ENCODE measurements around the gene GLI3.

Gene GLI3

DNA sequence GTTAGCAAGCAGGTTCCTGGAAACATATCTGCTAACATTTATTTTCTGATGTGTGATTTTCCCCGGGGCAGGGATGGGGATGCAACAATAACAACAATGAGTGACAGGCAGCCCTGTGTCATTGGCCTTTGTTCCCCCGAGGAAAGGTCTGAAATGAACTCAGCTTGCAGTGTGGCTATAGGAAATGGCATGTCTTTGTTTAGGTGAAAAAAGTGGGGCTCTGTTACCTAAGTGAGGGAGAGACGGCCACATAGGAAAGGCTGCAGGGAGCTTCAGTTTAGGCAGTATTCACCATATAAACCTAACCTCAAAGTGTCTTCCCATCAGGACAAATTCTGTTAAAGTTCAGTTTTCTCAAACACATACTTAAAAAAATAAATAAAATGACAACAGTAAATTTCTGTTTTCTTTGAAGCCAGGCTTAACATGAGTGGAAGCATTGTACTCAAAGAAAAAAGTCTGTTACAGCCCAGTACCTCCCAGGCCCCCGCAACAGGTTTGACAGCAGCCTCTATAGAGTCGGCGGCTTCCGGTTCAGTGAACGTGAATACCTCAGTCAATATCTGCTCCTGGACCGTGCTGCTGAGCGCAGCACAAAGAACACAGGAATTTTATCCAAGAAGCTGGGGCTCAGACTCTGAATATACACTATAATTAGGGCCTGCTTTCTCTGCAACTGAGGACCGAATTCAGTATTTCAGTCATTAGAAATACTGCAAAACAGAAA is 168.3 kb downstream of the GLI3 start:
- DNase-seq (ENCODE audit: low spot score) (no peak), ATAC-seq (ENCODE audit: low read depth) (no peak)
- no peaks in the 10 kb centered on the region for H3K27me3 ChIP-seq (ENCODE audit: insufficient read depth, poor library complexity, severe bottlenecking)
- H3K9me3 ChIP-seq (ENCODE audit: severe bottlenecking), result no peaks in the 10 kb centered on the region
- peaks cover 36% of the 10 kb centered on the region for H3K4me1 ChIP-seq (ENCODE audit: insufficient read depth, poor library complexity, severe bottlenecking)
- no peaks in the 10 kb centered on the region for H3K36me3 ChIP-seq (ENCODE audit: low read depth)
- H3K4me3 ChIP-seq (ENCODE audit: severe bottlenecking), result no peak overlapping the region
- H3K27ac ChIP-seq (ENCODE audit: poor library complexity, severe bottlenecking), result no peak overlapping the region
- TF ChIP-seq, protein P1, sequence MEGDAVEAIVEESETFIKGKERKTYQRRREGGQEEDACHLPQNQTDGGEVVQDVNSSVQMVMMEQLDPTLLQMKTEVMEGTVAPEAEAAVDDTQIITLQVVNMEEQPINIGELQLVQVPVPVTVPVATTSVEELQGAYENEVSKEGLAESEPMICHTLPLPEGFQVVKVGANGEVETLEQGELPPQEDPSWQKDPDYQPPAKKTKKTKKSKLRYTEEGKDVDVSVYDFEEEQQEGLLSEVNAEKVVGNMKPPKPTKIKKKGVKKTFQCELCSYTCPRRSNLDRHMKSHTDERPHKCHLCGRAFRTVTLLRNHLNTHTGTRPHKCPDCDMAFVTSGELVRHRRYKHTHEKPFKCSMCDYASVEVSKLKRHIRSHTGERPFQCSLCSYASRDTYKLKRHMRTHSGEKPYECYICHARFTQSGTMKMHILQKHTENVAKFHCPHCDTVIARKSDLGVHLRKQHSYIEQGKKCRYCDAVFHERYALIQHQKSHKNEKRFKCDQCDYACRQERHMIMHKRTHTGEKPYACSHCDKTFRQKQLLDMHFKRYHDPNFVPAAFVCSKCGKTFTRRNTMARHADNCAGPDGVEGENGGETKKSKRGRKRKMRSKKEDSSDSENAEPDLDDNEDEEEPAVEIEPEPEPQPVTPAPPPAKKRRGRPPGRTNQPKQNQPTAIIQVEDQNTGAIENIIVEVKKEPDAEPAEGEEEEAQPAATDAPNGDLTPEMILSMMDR (IDR thresholded peaks at IDR 0.05; ENCODE audit: poor library complexity, severe bottlenecking), result no peak

- Histone ChIP-seq H3K27ac (ENCODE audit: poor library complexity, severe bottlenecking) (no peak overlapping the region), H3K4me3 (ENCODE audit: severe bottlenecking) (no peak overlapping the region), H3K9me3 (ENCODE audit: severe bottlenecking) (no peaks in the 10 kb centered on the region), H3K36me3 (ENCODE audit: low read depth) (no peaks in the 10 kb centered on the region), H3K4me1 (ENCODE audit: insufficient read depth, poor library complexity, severe bottlenecking) (peaks cover 20% of the 10 kb centered on the region), H3K27me3 (ENCODE audit: insufficient read depth, poor library complexity, severe bottlenecking) (no peaks in the 10 kb centered on the region)
- DNase-seq (ENCODE audit: low spot score) (no peak), ATAC-seq (ENCODE audit: low read depth) (no peak)
- TF ChIP-seq, protein P1 (IDR thresholded peaks at IDR 0.05; ENCODE audit: poor library complexity, severe bottlenecking), result no peak
Observed at GRCh38 chr7:42065942-42066341, 171.1 kb downstream of the GLI3 start.

- Histone ChIP-seq H3K4me1 (ENCODE audit: insufficient read depth, poor library complexity, severe bottlenecking) (peaks cover 11% of the 10 kb centered on the region), H3K27ac (ENCODE audit: poor library complexity, severe bottlenecking) (no peak overlapping the region), H3K9me3 (ENCODE audit: severe bottlenecking) (no peaks in the 10 kb centered on the region), H3K36me3 (ENCODE audit: low read depth) (no peaks in the 10 kb centered on the region), H3K27me3 (ENCODE audit: insufficient read depth, poor library complexity, severe bottlenecking) (no peaks in the 10 kb centered on the region), H3K4me3 (ENCODE audit: severe bottlenecking) (no peak overlapping the region)
- ATAC-seq (ENCODE audit: low read depth), result no peak
- no peak for DNase-seq (ENCODE audit: low spot score)
- TF ChIP-seq, protein P1 (IDR thresholded peaks at IDR 0.05; ENCODE audit: poor library complexity, severe bottlenecking), result no peak
Observed at GRCh38 chr7:42065015-42065414, 172.0 kb downstream of the GLI3 start.

- no peaks in the 10 kb centered on the region for H3K9me3 ChIP-seq (ENCODE audit: severe bottlenecking)
- no peak overlapping the region for H3K27ac ChIP-seq (ENCODE audit: poor library complexity, severe bottlenecking)
- H3K4me1 ChIP-seq (ENCODE audit: insufficient read depth, poor library complexity, severe bottlenecking), result peaks cover 7% of the 10 kb centered on the region
- no peak for ATAC-seq (ENCODE audit: low read depth)
- TF ChIP-seq, protein P1 (IDR thresholded peaks at IDR 0.05; ENCODE audit: poor library complexity, severe bottlenecking), result no peak
- H3K36me3 ChIP-seq (ENCODE audit: low read depth), result no peaks in the 10 kb centered on the region
- H3K27me3 ChIP-seq (ENCODE audit: insufficient read depth, poor library complexity, severe bottlenecking), result no peaks in the 10 kb centered on the region
- DNase-seq (ENCODE audit: low spot score), result no peak
- H3K4me3 ChIP-seq (ENCODE audit: severe bottlenecking), result no peak overlapping the region
Observed at GRCh38 chr7:42064534-42064933, 172.5 kb downstream of the GLI3 start.

- no peak for ATAC-seq (ENCODE audit: low read depth)
- H3K36me3 ChIP-seq (ENCODE audit: low read depth), result no peaks in the 10 kb centered on the region
- no peak for DNase-seq (ENCODE audit: low spot score)
- no peak overlapping the region for H3K27ac ChIP-seq (ENCODE audit: poor library complexity, severe bottlenecking)
- H3K27me3 ChIP-seq (ENCODE audit: insufficient read depth, poor library complexity, severe bottlenecking), result no peaks in the 10 kb centered on the region
- H3K4me3 ChIP-seq (ENCODE audit: severe bottlenecking), result no peak overlapping the region
- H3K9me3 ChIP-seq (ENCODE audit: severe bottlenecking), result no peaks in the 10 kb centered on the region
- TF ChIP-seq, protein P1 (IDR thresholded peaks at IDR 0.05; ENCODE audit: poor library complexity, severe bottlenecking), result no peak
- H3K4me1 ChIP-seq (ENCODE audit: insufficient read depth, poor library complexity, severe bottlenecking), result no peaks in the 10 kb centered on the region
Observed at GRCh38 chr7:42059275-42059674, 177.7 kb downstream of the GLI3 start.

All from RWPE2 (cell line).